Natural killer cell (primary cell): ENCODE measurements around the gene ACYP2. TPM values are rescaled to one million over a fixed set of nuclear protein-coding genes. Genes with fewer than 3 reads are reported as not detected.

ENCODE experiments used
- ATAC-seq, 3 donors: fragments of 150-1000 bp in 2 of 3; fragments of 200-7000 bp in 1 of 3; cut with Tn5 transposase; 1 replicate in 1 of 3; 2 replicates in 2 of 3; pipeline ENCODE4 v1.10.0; 2021; ENCODE audit warnings: mild to moderate bottlenecking in 2 of 3, moderate library complexity in 2 of 3
- DNase-seq, 2 donors: peaks; one replicate each; pipeline versions ENCODE4 v3.0.0 to v3.0.0-alpha.2; 2013 to 2021; ENCODE audit warnings: mixed read lengths in 1 of 2
- H3K27ac ChIP-seq: one replicate; pipeline ENCODE4 v1.5.1; 2013; ENCODE audit warnings: mild to moderate bottlenecking, low read length
- H3K27me3 ChIP-seq: one replicate; pipeline ENCODE4 v1.6.1; 2013; ENCODE audit warnings: low read length; ENCODE audit not compliant: control insufficient read depth, insufficient read depth
- H3K36me3 ChIP-seq: one replicate; pipeline ENCODE4 v1.6.1; 2013; ENCODE audit warnings: low read length; ENCODE audit not compliant: control insufficient read depth, insufficient read depth
- H3K4me1 ChIP-seq: one replicate; pipeline ENCODE4 v1.6.1; 2013; ENCODE audit warnings: low read length; ENCODE audit not compliant: control insufficient read depth, insufficient read depth
- H3K4me3 ChIP-seq: one replicate; pipeline ENCODE4 v1.5.1; 2013; ENCODE audit warnings: low read length
- H3K9me3 ChIP-seq: one replicate; pipeline ENCODE4 v1.6.1; 2013; ENCODE audit warnings: low read length; ENCODE audit not compliant: control insufficient read depth, insufficient read depth
- H3K27ac Mint-ChIP-seq, 2 donors: one replicate each; pipeline ENCODE4 v1.8.0; 2022; ENCODE audit warnings: mild to moderate bottlenecking in 2 of 2, mixed read lengths in 2 of 2, moderate library complexity in 1 of 2
- H3K27me3 Mint-ChIP-seq, 2 donors: one replicate each; pipeline ENCODE4 v1.8.0; 2022; ENCODE audit warnings: low read depth in 2 of 2, mixed read lengths in 2 of 2
- H3K36me3 Mint-ChIP-seq: one replicate; pipeline ENCODE4 v1.8.0; 2022; ENCODE audit warnings: mixed read lengths
- H3K4me1 Mint-ChIP-seq, 2 donors: one replicate each; pipeline ENCODE4 v1.8.0; 2022; ENCODE audit warnings: mixed read lengths in 2 of 2
- H3K4me3 Mint-ChIP-seq: one replicate; pipeline ENCODE4 v1.8.0; 2022; ENCODE audit warnings: mild to moderate bottlenecking, moderate library complexity, mixed read lengths
- H3K9me3 Mint-ChIP-seq, 2 donors: one replicate each; pipeline ENCODE4 v1.8.0; 2022; ENCODE audit warnings: mixed read lengths in 2 of 2
- CTCF ChIP-seq: fragments of 200-600 bp; IDR thresholded peaks from one replicate; pipeline ENCODE4 v1.8.0; 2022; ENCODE audit warnings: antibody characterized with exemption
- WGBS: methylation state at CpG from one replicate; pipeline ENCODE4 v1.1.7; 2013; ENCODE audit warnings: missing lambda C conversion rate; ENCODE audit not compliant: insufficient coverage; 5-methylcytosine and 5-hydroxymethylcytosine counted together
- intact Hi-C: fragments of 100-400 bp; cut with micrococcal nuclease; formaldehyde crosslinking; loops from one replicate; pipeline ENCODE4 v1.14.2; 2022
- total RNA-seq, 4 donors: library from RNA; stranded (reverse); fragments of 120-200 nt in 1 of 4; gene quantifications; one replicate each; pipeline versions ENCODE4 v1.2.3 to v1.2.4, GENCODE V29; 2013 to 2022

ACYP2 gene
- total RNA-seq, 3 donors from 2014 or later (not counting 1 experiment from before 2014, with no cell fraction given): 14.3 to 18.1 (median 16.7) TPM

GRCh38 chr2:54077088-54077900 lies 38.1 kb upstream of the ACYP2 start:
- ATAC-seq (peak in 1 of 3 donors; percentile 73), DNase-seq (no peak)
- Histone ChIP-seq H3K27ac (no peak overlapping the region), H3K4me1 (no peaks in the 10 kb centered on the region), H3K36me3 (no peaks in the 10 kb centered on the region), H3K4me3 (no peak overlapping the region), H3K9me3 (no peaks in the 10 kb centered on the region), H3K27me3 (no peaks in the 10 kb centered on the region)
- WGBS: 70% methylated on average over 2 of the region's 2 CpGs
- Mint-ChIP-seq H3K36me3 (no peaks in the 10 kb centered on the region), H3K27me3 (no peaks in the 10 kb centered on the region), H3K4me3 (no peak overlapping the region), H3K9me3 (no peaks in the 10 kb centered on the region), H3K4me1 (peaks cover 7 to 14% of the 10 kb centered on the region in 2 donors), H3K27ac (no peak overlapping the region)
- intact Hi-C loops: no loop called here
- TF ChIP-seq CTCF: no peak

- Mint-ChIP-seq H3K27ac (no peak overlapping the region), H3K4me3 (no peak overlapping the region), H3K27me3 (no peaks in the 10 kb centered on the region), H3K4me1 (peaks cover 7 to 14% of the 10 kb centered on the region in 2 donors), H3K9me3 (no peaks in the 10 kb centered on the region), H3K36me3 (no peaks in the 10 kb centered on the region)
- intact Hi-C loops: no loop called here
- ATAC-seq: no peak
- 100% methylated on average over 1 of the region's 2 CpGs for WGBS
- H3K36me3 ChIP-seq: no peaks in the 10 kb centered on the region
- no peaks in the 10 kb centered on the region for H3K4me1 ChIP-seq
- no peak overlapping the region for H3K27ac ChIP-seq
- TF ChIP-seq CTCF: no peak
- H3K9me3 ChIP-seq: no peaks in the 10 kb centered on the region
- no peak overlapping the region for H3K4me3 ChIP-seq
- no peak for DNase-seq
- no peaks in the 10 kb centered on the region for H3K27me3 ChIP-seq
Measured at GRCh38 chr2:54079331-54079730, 36.1 kb upstream of the ACYP2 start.

GRCh38 chr2:54081574-54081973 lies 33.8 kb upstream of the ACYP2 start:
- DNase-seq: no peak
- Mint-ChIP-seq H3K27ac (no peak overlapping the region), H3K4me3 (no peak overlapping the region), H3K4me1 (peaks cover 7 to 11% of the 10 kb centered on the region in 2 donors), H3K27me3 (no peaks in the 10 kb centered on the region), H3K9me3 (no peaks in the 10 kb centered on the region), H3K36me3 (no peaks in the 10 kb centered on the region)
- intact Hi-C loops: no loop called here
- no peaks in the 10 kb centered on the region for H3K36me3 ChIP-seq
- WGBS: 69% methylated on average over 6 of the region's 6 CpGs
- no peak overlapping the region for H3K4me3 ChIP-seq
- H3K9me3 ChIP-seq: no peaks in the 10 kb centered on the region
- ATAC-seq: peak in 1 of 3 donors; percentile 40
- TF ChIP-seq CTCF: no peak
- H3K27me3 ChIP-seq: no peaks in the 10 kb centered on the region
- no peak overlapping the region for H3K27ac ChIP-seq
- no peaks in the 10 kb centered on the region for H3K4me1 ChIP-seq

GRCh38 chr2:54083021-54083420 lies 32.4 kb upstream of the ACYP2 start:
- H3K4me1 Mint-ChIP-seq: no peaks in the 10 kb centered on the region
- 99% methylated on average over 6 of the region's 6 CpGs for WGBS
- H3K4me3 ChIP-seq: no peak overlapping the region

More at GRCh38 chr2:54083021-54083420, 32.4 kb upstream of the ACYP2 start:
- Histone ChIP-seq H3K9me3 (no peaks in the 10 kb centered on the region), H3K27me3 (no peaks in the 10 kb centered on the region), H3K27ac (no peak overlapping the region), H3K4me1 (no peaks in the 10 kb centered on the region), H3K36me3 (no peaks in the 10 kb centered on the region)
- Mint-ChIP-seq H3K27me3 (no peaks in the 10 kb centered on the region), H3K4me3 (no peak overlapping the region), H3K36me3 (no peaks in the 10 kb centered on the region), H3K9me3 (no peaks in the 10 kb centered on the region), H3K27ac (no peak overlapping the region)
- TF ChIP-seq CTCF: no peak
- ATAC-seq: no peak
- DNase-seq: no peak
- intact Hi-C loops: no loop called here
